Glutamatergic neuron (in vitro differentiated cells): Measurements from ENCODE around the gene SMYD4. TPM values are rescaled to one million over a fixed set of nuclear protein-coding genes. Genes with fewer than 3 reads are reported as not detected.
"Not testable (repeated sequence)": the region's sequence is repeated elsewhere in the genome, so short reads cannot be mapped to it uniquely, and the experiment has no call there.

Experiments used
- DNase-seq: peaks from one replicate; pipeline ENCODE4 v3.0.0; 2022
- H3K27ac Mint-ChIP-seq: one replicate; pipeline ENCODE4 v1.8.0; 2020; ENCODE audit warnings: mild to moderate bottlenecking, mixed read lengths, inconsistent platforms; ENCODE audit not compliant: unreplicated experiment
- H3K27me3 Mint-ChIP-seq: one replicate; pipeline ENCODE4 v1.8.0; 2020; ENCODE audit warnings: mild to moderate bottlenecking, moderate library complexity, mixed read lengths, inconsistent platforms; ENCODE audit not compliant: unreplicated experiment
- H3K36me3 Mint-ChIP-seq: one replicate; pipeline ENCODE4 v1.8.0; 2020; ENCODE audit warnings: mild to moderate bottlenecking, mixed read lengths, inconsistent platforms; ENCODE audit not compliant: unreplicated experiment
- H3K4me1 Mint-ChIP-seq: one replicate; pipeline ENCODE4 v1.8.0; 2020; ENCODE audit warnings: mild to moderate bottlenecking, low read depth, mixed read lengths, inconsistent platforms; ENCODE audit not compliant: unreplicated experiment
- H3K4me3 Mint-ChIP-seq: one replicate; pipeline ENCODE4 v1.8.0; 2020; ENCODE audit warnings: mild to moderate bottlenecking, mixed read lengths, inconsistent platforms; ENCODE audit not compliant: unreplicated experiment
- H3K9me3 Mint-ChIP-seq: one replicate; pipeline ENCODE4 v1.8.0; 2020; ENCODE audit warnings: mild to moderate bottlenecking, moderate library complexity, mixed read lengths, inconsistent platforms; ENCODE audit not compliant: unreplicated experiment
- CTCF ChIP-seq: fragments of 200-600 bp; sonication (generic); IDR thresholded peaks from one replicate; pipeline ENCODE4 v1.5.0; 2021; ENCODE audit not compliant: partially characterized antibody, unreplicated experiment
- total RNA-seq: library from RNA; stranded (reverse); fragmentation: NEBNext Ultra II Directional; extraction: Animal tissue kit (Norgen Biotek cat#: 25700); gene quantifications from one replicate; pipeline ENCODE4 v1.2.1, GENCODE V29; 2021; ENCODE audit not compliant: unreplicated experiment

SMYD4 gene
- total RNA-seq, 1 donor from 2014 or later: 11.4 TPM

DNA sequence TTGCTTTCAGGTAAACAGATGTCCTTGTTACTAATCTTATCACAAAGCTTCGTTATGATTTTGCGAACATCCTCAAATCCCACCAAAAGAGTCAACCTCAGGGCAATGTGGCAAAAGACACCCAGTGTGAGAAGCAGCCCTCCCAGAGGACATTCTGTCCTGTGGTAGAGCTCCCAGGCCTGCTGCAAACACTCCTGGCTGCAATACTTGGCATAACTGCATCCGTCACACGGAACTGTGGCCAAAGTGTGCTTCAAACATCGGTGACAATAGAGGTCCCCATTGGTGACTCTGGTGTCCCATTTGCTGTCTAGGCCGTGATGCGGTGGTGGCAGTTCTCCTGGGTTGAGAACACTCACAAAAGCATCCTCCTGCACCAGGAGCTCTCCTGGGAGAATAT lies 29.5 kb downstream of the SMYD4 start:
- Mint-ChIP-seq H3K4me3 (no peak overlapping the region), H3K27me3 (peaks cover 4% of the 10 kb centered on the region), H3K9me3 (peaks cover 4% of the 10 kb centered on the region), H3K27ac (peak overlapping the region; percentile 67), H3K36me3 (no peaks in the 10 kb centered on the region), H3K4me1 (peaks cover 15% of the 10 kb centered on the region)
- TF ChIP-seq CTCF: no peak
- DNase-seq: no peak

- peaks cover 15% of the 10 kb centered on the region for H3K4me1 Mint-ChIP-seq
- H3K4me3 Mint-ChIP-seq, H3K27ac Mint-ChIP-seq, DNase-seq, H3K9me3 Mint-ChIP-seq, H3K27me3 Mint-ChIP-seq, H3K36me3 Mint-ChIP-seq: not testable (repeated sequence)
These were observed 31.9 kb downstream of the SMYD4 start for GRCh38 chr17:1797846-1798245.

DNA sequence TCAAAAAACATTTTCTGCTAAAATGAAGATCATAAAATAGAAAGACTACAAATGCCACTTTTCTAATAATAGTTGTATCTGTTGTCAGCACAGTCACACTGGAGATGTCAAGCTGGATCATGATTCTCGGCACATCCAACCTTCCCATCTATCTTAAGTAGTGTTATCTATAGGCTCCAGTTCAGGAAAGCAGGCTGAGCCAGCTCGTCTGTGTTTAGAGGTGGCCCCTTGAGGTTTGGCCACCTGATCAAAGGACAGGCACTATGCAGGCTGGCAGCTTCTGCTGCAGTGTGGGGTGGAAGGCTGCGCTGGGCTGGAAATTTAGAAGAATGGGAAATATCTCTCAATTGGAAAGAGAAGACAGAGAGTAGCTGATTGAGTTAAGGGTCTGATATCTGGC lies 32.4 kb downstream of the SMYD4 start:
- Mint-ChIP-seq H3K4me3 (peak overlapping the region; percentile 74), H3K36me3 (no peaks in the 10 kb centered on the region), H3K27ac (peak overlapping the region; percentile 80), H3K4me1 (peaks cover 15% of the 10 kb centered on the region), H3K27me3 (peaks cover 4% of the 10 kb centered on the region), H3K9me3 (peaks cover 4% of the 10 kb centered on the region)
- no peak for TF ChIP-seq CTCF
- peak; percentile 47 for DNase-seq

GRCh38 chr17:1796800-1797199 lies 32.9 kb downstream of the SMYD4 start:
- H3K27me3 Mint-ChIP-seq: peaks cover 4% of the 10 kb centered on the region
- H3K36me3 Mint-ChIP-seq: no peaks in the 10 kb centered on the region
- H3K9me3 Mint-ChIP-seq: peaks cover 4% of the 10 kb centered on the region
- H3K27ac Mint-ChIP-seq: peak overlapping the region; percentile 80
- peaks cover 15% of the 10 kb centered on the region for H3K4me1 Mint-ChIP-seq
- H3K4me3 Mint-ChIP-seq: peak overlapping the region; percentile 74
- DNase-seq: no peak
- TF ChIP-seq CTCF: no peak

GRCh38 chr17:1793447-1793806 lies 36.3 kb downstream of the SMYD4 start:
- peaks cover 2% of the 10 kb centered on the region for H3K9me3 Mint-ChIP-seq
- H3K27me3 Mint-ChIP-seq: peaks cover 2% of the 10 kb centered on the region
- no peak for TF ChIP-seq CTCF
- H3K4me3 Mint-ChIP-seq: no peak overlapping the region
- H3K27ac Mint-ChIP-seq: no peak overlapping the region
- no peak for DNase-seq
- H3K36me3 Mint-ChIP-seq: no peaks in the 10 kb centered on the region
- peaks cover 8% of the 10 kb centered on the region for H3K4me1 Mint-ChIP-seq
